ENCODE data around the gene IRAG1.
A peak's percentile ranks its signal among the peaks of the same experiment; 100 is the strongest.

Gene IRAG1

GRCh38 chr11:10693509-10694081 is at the start of gene IRAG1:
TSS of gene IRAG1 (minus strand) at chr11:10693755. CDS start at chr11:10693602, 153 bp downstream.
- no peak for TF ChIP-seq CTCF (IDR thresholded peaks at IDR 0.05; ENCODE audit: low read depth, low read length, missing control alignments)
- DNase-seq (ENCODE audit: low read depth): no peak
- no peak within 1 kb of the TSS for H3K4me3 ChIP-seq (ENCODE audit: low read depth, low read length)

GRCh38 chr11:10742460-10743208 is 49.1 kb upstream of the IRAG1 start:
- no peak overlapping the region for H3K4me3 ChIP-seq (ENCODE audit: low read depth, low read length)
- no peak for TF ChIP-seq CTCF (IDR thresholded peaks at IDR 0.05; ENCODE audit: low read depth, low read length, missing control alignments)
- DNase-seq (ENCODE audit: low read depth): no peak

- no peak overlapping the region; the same call in 1 of the 2 replicates for H3K4me3 ChIP-seq (ENCODE audit: low read depth, low read length)
- peak; percentile 95 for TF ChIP-seq CTCF (IDR thresholded peaks at IDR 0.05; ENCODE audit: low read depth, low read length, missing control alignments)
- peak; percentile 55 for DNase-seq (ENCODE audit: low read depth)
These were observed 42.2 kb upstream of the IRAG1 start for GRCh38 chr11:10735481-10736475.

- TF ChIP-seq CTCF (IDR thresholded peaks at IDR 0.05; ENCODE audit: low read depth, low read length, missing control alignments): no peak
- DNase-seq (ENCODE audit: low read depth): no peak
- H3K4me3 ChIP-seq (ENCODE audit: low read depth, low read length): no peak overlapping the region
These were observed 37.6 kb upstream of the IRAG1 start for GRCh38 chr11:10731064-10731680.

GRCh38 chr11:10730151-10730550 is 36.6 kb upstream of the IRAG1 start:
- TF ChIP-seq CTCF (IDR thresholded peaks at IDR 0.05; ENCODE audit: low read depth, low read length, missing control alignments): no peak
- no peak for DNase-seq (ENCODE audit: low read depth)
- no peak overlapping the region for H3K4me3 ChIP-seq (ENCODE audit: low read depth, low read length)

GRCh38 chr11:10728789-10729472 is 35.4 kb upstream of the IRAG1 start:
- no peak for TF ChIP-seq CTCF (IDR thresholded peaks at IDR 0.05; ENCODE audit: low read depth, low read length, missing control alignments)
- no peak overlapping the region for H3K4me3 ChIP-seq (ENCODE audit: low read depth, low read length)
- no peak for DNase-seq (ENCODE audit: low read depth)
